ENCODE results near the gene FAXDC2.

FAXDC2 gene

DNA sequence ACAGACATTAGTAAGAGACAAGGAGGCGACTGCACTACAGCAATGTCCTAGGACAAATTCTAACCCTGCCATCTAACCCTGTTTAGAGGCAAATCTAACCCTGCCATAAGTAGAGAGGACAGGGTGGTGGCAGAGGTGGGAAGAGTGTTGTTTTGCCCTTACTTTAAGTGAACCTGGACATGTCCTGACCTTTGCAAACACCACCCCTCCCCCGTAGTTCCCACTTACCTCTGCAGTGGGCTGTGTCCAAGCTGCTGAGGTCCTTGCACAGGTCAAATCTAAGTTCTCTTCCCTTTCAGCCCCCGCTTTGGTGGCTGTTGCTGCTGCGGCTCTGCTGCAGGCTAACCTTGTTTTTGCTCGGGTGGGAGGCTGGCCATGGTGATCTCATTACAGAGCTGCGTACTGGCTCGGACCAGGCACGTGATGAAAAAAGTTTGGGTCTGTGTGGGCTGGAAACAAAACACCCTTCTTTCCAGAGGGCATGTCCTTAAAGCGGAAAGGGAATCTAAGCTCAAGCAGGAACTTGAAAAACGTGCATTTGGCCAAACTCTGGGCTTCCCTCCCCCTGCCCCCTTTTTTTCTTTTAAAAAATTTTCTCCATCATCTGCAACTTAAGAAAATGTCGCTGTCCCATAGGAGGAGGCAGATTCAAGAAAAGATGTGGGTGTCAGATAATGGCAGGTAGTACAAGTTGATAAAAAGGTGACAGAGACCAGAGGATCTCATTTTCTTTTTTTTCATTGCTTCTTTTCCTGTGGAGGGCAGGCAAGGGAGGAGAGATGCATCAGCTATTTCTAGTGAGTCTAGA is at the start of gene FAXDC2:
TSS of gene FAXDC2 (minus strand) at position 349 of the 808 bp plus-strand sequence. CDS start 12,425 bp downstream, outside the sequence.
- H3K36me3 ChIP-seq (ENCODE audit: control insufficient read depth in 1 of 2, insufficient read depth in 2 of 2, low read length in 2 of 2), result no peaks in the 10 kb centered on the region
- peak within 1 kb of the TSS; percentile 34 for H3K27ac ChIP-seq (ENCODE audit: low read length)
- peaks cover 4 to 32% of the 10 kb centered on the region in 2 donors for H3K4me1 ChIP-seq (ENCODE audit: control insufficient read depth in 1 of 2, insufficient read depth in 2 of 2, low read length in 2 of 2)
- H3K27me3 ChIP-seq (ENCODE audit: low read depth, low read length), result no peaks in the 10 kb centered on the region
- peak within 1 kb of the TSS; percentile 83 to 84 for H3K4me3 ChIP-seq (ENCODE audit: low read depth in 1 of 2, low read length in 2 of 2)
- H3K9me3 ChIP-seq (ENCODE audit: control insufficient read depth in 1 of 2, low read length in 2 of 2), result no peaks in the 10 kb centered on the region

GRCh38 chr5:154900066-154900465 is 49.7 kb upstream of the FAXDC2 start:
- peaks cover 67 to 78% of the 10 kb centered on the region in 2 donors for H3K36me3 ChIP-seq (ENCODE audit: control insufficient read depth in 1 of 2, insufficient read depth in 2 of 2, low read length in 2 of 2)
- H3K27me3 ChIP-seq (ENCODE audit: low read depth, low read length), result no peaks in the 10 kb centered on the region
- H3K9me3 ChIP-seq (ENCODE audit: control insufficient read depth in 1 of 2, low read length in 2 of 2), result no peaks in the 10 kb centered on the region
- H3K27ac ChIP-seq (ENCODE audit: low read length), result no peak overlapping the region
- H3K4me1 ChIP-seq (ENCODE audit: control insufficient read depth in 1 of 2, insufficient read depth in 2 of 2, low read length in 2 of 2), result no peaks in the 10 kb centered on the region
- no peak overlapping the region for H3K4me3 ChIP-seq (ENCODE audit: low read depth in 1 of 2, low read length in 2 of 2)

- no peak overlapping the region for H3K27ac ChIP-seq (ENCODE audit: low read length)
- H3K27me3 ChIP-seq (ENCODE audit: low read depth, low read length), result no peaks in the 10 kb centered on the region
- H3K4me3 ChIP-seq (ENCODE audit: low read depth in 1 of 2, low read length in 2 of 2), result no peak overlapping the region
- no peaks in the 10 kb centered on the region for H3K9me3 ChIP-seq (ENCODE audit: control insufficient read depth in 1 of 2, low read length in 2 of 2)
- peaks cover 64 to 79% of the 10 kb centered on the region in 2 donors for H3K36me3 ChIP-seq (ENCODE audit: control insufficient read depth in 1 of 2, insufficient read depth in 2 of 2, low read length in 2 of 2)
- H3K4me1 ChIP-seq (ENCODE audit: control insufficient read depth in 1 of 2, insufficient read depth in 2 of 2, low read length in 2 of 2), result no peaks in the 10 kb centered on the region
These were observed 48.9 kb upstream of the FAXDC2 start for GRCh38 chr5:154899151-154899816.

DNA sequence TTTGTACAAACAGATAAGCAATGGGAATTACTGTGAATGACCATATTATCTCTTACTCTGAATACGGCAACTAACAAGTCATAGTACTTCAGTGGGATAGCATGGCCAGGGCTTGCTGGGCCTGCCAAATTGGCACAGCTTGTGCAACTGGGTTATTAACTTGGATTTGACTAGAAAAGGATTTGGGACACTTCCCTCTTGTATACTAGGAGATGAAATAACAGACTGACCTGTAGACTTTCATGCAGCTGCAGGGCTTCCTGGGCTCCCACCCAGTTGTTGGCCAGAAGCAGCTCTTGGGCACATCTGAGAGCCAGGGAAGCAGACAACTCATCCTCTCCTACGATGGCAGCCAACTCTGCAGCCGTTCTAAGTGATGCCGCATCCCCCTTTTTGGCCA is 47.8 kb upstream of the FAXDC2 start:
- Histone ChIP-seq H3K4me1 (ENCODE audit: control insufficient read depth in 1 of 2, insufficient read depth in 2 of 2, low read length in 2 of 2) (no peaks in the 10 kb centered on the region), H3K9me3 (ENCODE audit: control insufficient read depth in 1 of 2, low read length in 2 of 2) (no peaks in the 10 kb centered on the region), H3K27ac (ENCODE audit: low read length) (no peak overlapping the region), H3K27me3 (ENCODE audit: low read depth, low read length) (no peaks in the 10 kb centered on the region), H3K4me3 (ENCODE audit: low read depth in 1 of 2, low read length in 2 of 2) (no peak overlapping the region), H3K36me3 (ENCODE audit: control insufficient read depth in 1 of 2, insufficient read depth in 2 of 2, low read length in 2 of 2) (peaks cover 63 to 81% of the 10 kb centered on the region in 2 donors)

- Histone ChIP-seq H3K27me3 (ENCODE audit: low read depth, low read length) (no peaks in the 10 kb centered on the region), H3K4me3 (ENCODE audit: low read depth in 1 of 2, low read length in 2 of 2) (no peak overlapping the region), H3K9me3 (ENCODE audit: control insufficient read depth in 1 of 2, low read length in 2 of 2) (no peaks in the 10 kb centered on the region), H3K36me3 (ENCODE audit: control insufficient read depth in 1 of 2, insufficient read depth in 2 of 2, low read length in 2 of 2) (peaks cover 62 to 79% of the 10 kb centered on the region in 2 donors), H3K27ac (ENCODE audit: low read length) (no peak overlapping the region), H3K4me1 (ENCODE audit: control insufficient read depth in 1 of 2, insufficient read depth in 2 of 2, low read length in 2 of 2) (no peaks in the 10 kb centered on the region)
These were observed 46.3 kb upstream of the FAXDC2 start for GRCh38 chr5:154896562-154897165.

DNA sequence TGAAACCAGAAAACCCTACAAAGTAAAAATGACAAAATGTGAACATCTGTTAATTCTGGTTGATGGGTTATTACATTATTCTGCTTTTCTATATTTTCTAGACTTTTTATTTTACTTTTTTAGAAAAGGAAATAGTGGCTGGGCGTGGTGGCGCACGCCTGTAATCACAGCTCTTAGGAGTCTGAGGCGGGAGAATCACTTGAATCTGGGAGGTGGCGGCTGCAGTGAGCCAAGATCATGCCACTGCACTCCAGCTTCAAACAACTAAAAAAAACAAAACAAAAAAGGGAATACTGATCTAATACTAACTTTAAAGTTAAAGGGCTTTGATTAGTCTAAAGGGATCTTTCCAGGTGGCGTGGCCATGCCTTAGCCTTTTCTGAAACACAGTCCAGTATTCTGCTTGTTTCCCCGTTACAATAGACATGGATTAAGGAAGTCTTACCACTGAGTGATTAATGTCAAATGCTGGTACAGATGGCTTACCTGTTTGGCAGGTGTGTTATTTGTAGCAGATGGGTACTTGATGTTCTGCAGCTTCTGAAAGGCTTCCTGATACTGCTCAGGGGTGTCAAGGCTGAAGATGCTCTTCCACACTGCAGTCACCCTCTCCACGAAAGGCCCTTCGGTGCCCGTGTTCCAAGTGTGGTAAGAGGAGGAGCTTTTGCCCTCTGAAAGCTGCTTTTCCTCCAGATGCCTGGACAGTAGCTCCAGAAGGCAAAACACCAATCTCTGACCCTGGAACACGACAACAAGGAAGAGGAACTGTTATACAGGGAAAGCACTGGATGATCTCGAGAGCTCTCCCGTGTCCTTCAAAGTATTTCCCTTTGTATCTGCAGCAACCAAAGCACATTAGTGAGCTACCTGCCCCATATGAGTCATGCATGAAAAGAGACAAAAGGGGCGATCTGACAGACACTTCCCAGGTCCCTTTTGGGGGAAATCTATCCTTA is 45.5 kb upstream of the FAXDC2 start:
- H3K36me3 ChIP-seq (ENCODE audit: control insufficient read depth in 1 of 2, insufficient read depth in 2 of 2, low read length in 2 of 2), result peaks cover 62 to 78% of the 10 kb centered on the region in 2 donors
- H3K4me3 ChIP-seq (ENCODE audit: low read depth in 1 of 2, low read length in 2 of 2), result no peak overlapping the region
- H3K4me1 ChIP-seq (ENCODE audit: control insufficient read depth in 1 of 2, insufficient read depth in 2 of 2, low read length in 2 of 2), result no peaks in the 10 kb centered on the region
- H3K27ac ChIP-seq (ENCODE audit: low read length), result no peak overlapping the region
- H3K9me3 ChIP-seq (ENCODE audit: control insufficient read depth in 1 of 2, low read length in 2 of 2), result no peaks in the 10 kb centered on the region
- no peaks in the 10 kb centered on the region for H3K27me3 ChIP-seq (ENCODE audit: low read depth, low read length)

DNA sequence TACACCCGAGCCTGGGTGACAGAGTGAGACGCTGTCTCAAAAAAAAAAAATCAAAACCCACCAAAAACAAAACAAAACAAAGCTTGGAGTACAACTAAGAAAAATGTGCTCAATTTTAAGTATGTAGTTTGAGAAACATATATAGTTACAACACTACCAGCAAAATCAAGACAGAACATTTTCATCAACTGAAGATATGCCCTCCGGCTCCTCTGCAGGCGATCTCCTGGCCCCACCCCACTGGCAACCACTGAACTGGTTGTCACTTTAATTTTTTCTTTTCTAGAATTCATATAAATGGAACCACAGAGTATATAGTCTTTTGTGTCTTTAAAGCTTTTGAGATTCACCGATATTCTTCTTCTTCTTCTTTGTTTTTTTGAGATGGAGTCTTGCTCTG is 43.0 kb upstream of the FAXDC2 start:
- H3K4me1 ChIP-seq (ENCODE audit: control insufficient read depth in 1 of 2, insufficient read depth in 2 of 2, low read length in 2 of 2), result no peaks in the 10 kb centered on the region
- H3K27ac ChIP-seq (ENCODE audit: low read length), result no peak overlapping the region
- no peak overlapping the region for H3K4me3 ChIP-seq (ENCODE audit: low read depth in 1 of 2, low read length in 2 of 2)
- no peaks in the 10 kb centered on the region for H3K27me3 ChIP-seq (ENCODE audit: low read depth, low read length)
- no peaks in the 10 kb centered on the region for H3K9me3 ChIP-seq (ENCODE audit: control insufficient read depth in 1 of 2, low read length in 2 of 2)
- peaks cover 51 to 81% of the 10 kb centered on the region in 2 donors for H3K36me3 ChIP-seq (ENCODE audit: control insufficient read depth in 1 of 2, insufficient read depth in 2 of 2, low read length in 2 of 2)

GRCh38 chr5:154892369-154892771 is 42.0 kb upstream of the FAXDC2 start:
- H3K4me1 ChIP-seq (ENCODE audit: control insufficient read depth in 1 of 2, insufficient read depth in 2 of 2, low read length in 2 of 2), result no peaks in the 10 kb centered on the region
- no peaks in the 10 kb centered on the region for H3K27me3 ChIP-seq (ENCODE audit: low read depth, low read length)
- no peak overlapping the region for H3K27ac ChIP-seq (ENCODE audit: low read length)
- no peaks in the 10 kb centered on the region for H3K9me3 ChIP-seq (ENCODE audit: control insufficient read depth in 1 of 2, low read length in 2 of 2)
- H3K36me3 ChIP-seq (ENCODE audit: control insufficient read depth in 1 of 2, insufficient read depth in 2 of 2, low read length in 2 of 2), result peaks cover 54 to 85% of the 10 kb centered on the region in 2 donors
- H3K4me3 ChIP-seq (ENCODE audit: low read depth in 1 of 2, low read length in 2 of 2), result no peak overlapping the region

DNA sequence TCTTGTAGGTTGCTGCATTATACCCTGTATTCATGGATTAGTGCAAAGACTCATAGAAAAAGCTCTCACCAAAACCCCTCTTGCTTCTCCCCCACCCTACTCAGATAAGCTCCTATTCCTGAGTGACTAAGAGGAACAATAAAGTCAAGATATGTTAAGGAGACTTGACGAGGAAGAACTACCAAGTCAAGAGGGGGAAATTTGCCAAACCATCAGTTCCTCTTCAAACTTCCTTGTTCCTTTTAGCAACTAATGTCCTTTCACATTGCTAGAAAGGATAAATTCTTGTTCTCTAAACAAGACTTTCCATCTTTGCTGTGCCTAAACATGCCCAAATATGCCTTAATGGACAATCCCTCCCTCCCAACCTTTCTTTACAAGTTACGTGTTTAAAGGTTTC is 35.0 kb upstream of the FAXDC2 start:
- peaks cover 17 to 20% of the 10 kb centered on the region in 2 donors for H3K9me3 ChIP-seq (ENCODE audit: control insufficient read depth in 1 of 2, low read length in 2 of 2)
- peaks cover 23 to 70% of the 10 kb centered on the region in 2 donors for H3K36me3 ChIP-seq (ENCODE audit: control insufficient read depth in 1 of 2, insufficient read depth in 2 of 2, low read length in 2 of 2)
- H3K4me3 ChIP-seq (ENCODE audit: low read depth in 1 of 2, low read length in 2 of 2), result no peak overlapping the region
- H3K27me3 ChIP-seq (ENCODE audit: low read depth, low read length), result no peaks in the 10 kb centered on the region
- no peaks in the 10 kb centered on the region for H3K4me1 ChIP-seq (ENCODE audit: control insufficient read depth in 1 of 2, insufficient read depth in 2 of 2, low read length in 2 of 2)
- no peak overlapping the region for H3K27ac ChIP-seq (ENCODE audit: low read length)

GRCh38 chr5:154884424-154884823 is 34.0 kb upstream of the FAXDC2 start:
- H3K27ac ChIP-seq (ENCODE audit: low read length), result no peak overlapping the region
- peaks cover 17 to 25% of the 10 kb centered on the region in 2 donors for H3K9me3 ChIP-seq (ENCODE audit: control insufficient read depth in 1 of 2, low read length in 2 of 2)
- H3K4me1 ChIP-seq (ENCODE audit: control insufficient read depth in 1 of 2, insufficient read depth in 2 of 2, low read length in 2 of 2), result no peaks in the 10 kb centered on the region
- peaks cover 23 to 72% of the 10 kb centered on the region in 2 donors for H3K36me3 ChIP-seq (ENCODE audit: control insufficient read depth in 1 of 2, insufficient read depth in 2 of 2, low read length in 2 of 2)
- H3K4me3 ChIP-seq (ENCODE audit: low read depth in 1 of 2, low read length in 2 of 2), result no peak overlapping the region
- H3K27me3 ChIP-seq (ENCODE audit: low read depth, low read length), result no peaks in the 10 kb centered on the region

All from muscle layer of duodenum (tissue), 2 donors.